NCI-H1930 (cell line): Measurements from ENCODE around the gene PROK1.
"Not testable (repeated sequence)": the region's sequence is repeated elsewhere in the genome, so short reads cannot be mapped to it uniquely, and the experiment has no call there.

Experiments used
- DNase-seq, 2 experiments: peaks; one replicate each; lab custom pipeline; 2025; lab: John Stamatoyannopoulos, UW

PROK1 gene, protein sequence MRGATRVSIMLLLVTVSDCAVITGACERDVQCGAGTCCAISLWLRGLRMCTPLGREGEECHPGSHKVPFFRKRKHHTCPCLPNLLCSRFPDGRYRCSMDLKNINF

DNA sequence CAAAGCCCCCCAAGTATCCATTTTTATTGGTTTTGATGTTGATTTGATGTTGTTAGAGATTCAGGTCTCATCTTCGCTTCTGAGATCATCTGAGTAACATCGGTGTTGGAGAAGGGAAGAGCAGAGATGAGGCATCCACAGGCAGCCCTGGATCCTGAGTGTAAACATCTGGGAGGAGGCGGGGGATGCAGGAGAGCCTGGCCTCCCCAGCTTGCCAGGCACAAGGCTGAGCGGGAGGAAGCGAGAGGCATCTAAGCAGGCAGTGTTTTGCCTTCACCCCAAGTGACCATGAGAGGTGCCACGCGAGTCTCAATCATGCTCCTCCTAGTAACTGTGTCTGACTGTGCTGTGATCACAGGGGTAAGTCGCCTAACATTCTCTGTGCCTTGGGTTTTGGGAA lies at the start of gene PROK1:
TSS of gene PROK1 (plus strand) at position 221 of the 400 bp plus-strand sequence. CDS start at position 289, 68 bp downstream.
- no peak for DNase-seq

DNA sequence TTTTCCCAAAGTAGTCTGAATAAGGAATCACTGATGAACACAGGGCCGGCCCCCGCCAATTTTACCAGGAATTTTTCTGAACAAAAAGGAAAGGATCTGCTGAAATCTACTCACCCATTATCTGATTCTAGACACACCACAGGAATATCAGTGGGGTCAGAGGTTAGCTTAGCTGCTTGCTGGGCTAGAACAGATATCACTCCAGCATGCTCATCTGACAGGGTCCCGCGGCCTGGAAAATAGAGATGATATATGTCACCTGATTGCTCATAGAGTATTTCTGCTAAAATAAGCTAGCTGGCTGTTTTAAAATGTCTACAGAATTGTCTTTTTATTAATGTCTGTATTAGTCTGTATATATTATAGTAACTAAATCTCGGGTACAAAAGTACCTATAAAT lies 47.1 kb upstream of the PROK1 start:
- DNase-seq, result no peak

DNA sequence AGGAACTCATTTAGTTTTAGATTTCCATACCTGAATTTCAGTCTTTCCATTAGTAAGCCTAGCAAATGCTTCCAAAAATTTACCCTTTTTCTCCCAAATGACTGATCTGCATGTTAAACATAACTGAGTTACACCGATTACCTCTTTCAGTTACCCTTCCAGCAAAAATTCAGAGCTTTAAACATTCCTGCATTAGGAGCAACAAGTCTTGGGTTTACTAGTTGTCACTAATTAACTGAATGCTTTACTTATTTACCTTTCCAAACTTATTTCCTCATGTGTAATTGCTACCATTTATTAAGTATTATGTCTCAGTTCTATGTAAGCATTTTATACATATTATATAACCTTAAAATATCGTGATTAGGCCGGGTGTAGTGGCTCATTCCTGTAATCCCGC lies 46.5 kb upstream of the PROK1 start:
- DNase-seq, result no peak

DNA sequence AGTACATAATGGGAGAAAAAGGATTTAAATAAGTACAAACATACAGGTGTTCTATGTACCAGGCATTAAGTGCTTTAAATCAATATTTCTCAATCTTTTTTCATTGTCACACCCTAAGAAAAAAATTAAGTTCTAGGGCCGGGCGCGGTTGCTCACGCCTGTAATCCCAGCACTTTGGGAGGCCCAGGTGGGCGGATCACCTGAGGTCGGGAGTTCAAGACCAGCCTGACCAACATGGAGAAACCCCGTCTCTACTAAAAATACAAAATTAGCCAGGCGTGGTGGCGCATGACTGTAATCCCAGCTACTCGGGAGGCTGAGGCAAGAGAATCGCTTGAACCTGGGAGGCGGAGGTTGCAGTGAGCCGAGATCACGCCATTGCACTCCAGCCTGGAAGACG lies 44.5 kb upstream of the PROK1 start:
- not testable (repeated sequence) for DNase-seq

DNA sequence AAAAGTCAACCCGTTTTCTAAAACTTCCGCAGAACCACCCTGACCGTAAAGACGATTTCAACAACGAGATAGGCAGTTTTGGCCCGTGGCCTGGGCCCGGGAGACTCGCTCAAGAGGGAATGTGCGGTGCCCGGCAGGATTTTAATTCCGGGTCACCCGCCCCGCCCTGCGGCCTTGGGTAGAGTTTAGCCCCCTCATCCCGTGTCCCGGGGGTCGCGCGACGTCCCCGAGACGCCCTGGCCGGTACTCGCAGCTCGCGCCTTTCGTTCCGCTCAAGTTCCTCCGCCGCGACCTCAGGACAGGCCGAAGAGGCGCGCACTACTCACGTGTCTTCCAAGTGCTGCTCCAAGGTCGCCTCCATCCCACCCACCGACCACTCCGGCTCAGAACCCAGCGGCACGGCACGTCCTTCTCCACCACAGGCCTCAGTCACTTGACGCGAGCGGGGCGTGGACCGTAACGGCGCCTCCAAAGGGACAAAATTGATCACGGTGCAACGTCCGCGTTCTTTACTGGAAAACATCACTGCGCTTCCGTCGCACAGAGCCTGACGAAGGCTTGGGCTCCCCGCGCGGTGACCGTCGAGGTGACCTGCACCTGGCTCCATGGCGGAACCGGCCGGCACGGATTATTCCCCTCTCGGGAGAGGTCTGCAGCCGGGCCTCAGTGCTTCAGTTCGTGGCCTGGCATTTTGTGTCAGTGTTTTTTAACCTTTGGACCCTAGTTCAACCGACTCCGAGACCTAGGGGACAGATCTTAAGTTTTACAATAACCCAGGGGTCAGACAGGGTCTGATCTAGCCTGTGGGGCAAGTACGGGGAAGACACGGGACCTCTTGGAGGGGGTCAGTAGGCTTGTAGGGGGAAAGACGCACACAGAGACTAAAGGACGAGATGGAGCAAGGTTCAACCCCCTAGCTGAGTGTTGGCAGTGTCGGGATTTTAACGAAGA lies 43.4 kb upstream of the PROK1 start, which contains the start of gene LAMTOR5:
TSS of gene LAMTOR5 (minus strand) at position 435 of the 951 bp plus-strand sequence. CDS start at position 361, 74 bp downstream.
- DNase-seq, result peak; percentile 90

DNA sequence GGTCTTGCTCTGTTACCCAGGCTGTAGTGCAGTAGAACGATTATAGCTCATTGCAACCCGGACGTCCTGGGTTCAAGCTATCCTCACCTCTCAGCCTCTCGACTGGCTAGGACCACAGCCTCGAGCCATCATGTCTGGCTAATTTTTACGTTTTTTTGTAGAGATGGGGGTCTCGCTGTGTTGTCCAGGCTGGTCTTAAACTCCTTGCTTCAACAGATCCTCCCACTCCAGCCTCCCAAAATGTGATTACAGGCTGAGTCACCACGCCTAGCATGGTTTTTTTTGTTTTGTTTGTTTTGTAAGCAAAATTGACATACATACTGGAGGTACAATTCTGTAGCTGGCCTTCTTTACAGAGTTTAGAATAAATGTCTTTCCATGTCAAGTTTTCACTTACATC lies 42.5 kb upstream of the PROK1 start:
- no peak for DNase-seq

DNA sequence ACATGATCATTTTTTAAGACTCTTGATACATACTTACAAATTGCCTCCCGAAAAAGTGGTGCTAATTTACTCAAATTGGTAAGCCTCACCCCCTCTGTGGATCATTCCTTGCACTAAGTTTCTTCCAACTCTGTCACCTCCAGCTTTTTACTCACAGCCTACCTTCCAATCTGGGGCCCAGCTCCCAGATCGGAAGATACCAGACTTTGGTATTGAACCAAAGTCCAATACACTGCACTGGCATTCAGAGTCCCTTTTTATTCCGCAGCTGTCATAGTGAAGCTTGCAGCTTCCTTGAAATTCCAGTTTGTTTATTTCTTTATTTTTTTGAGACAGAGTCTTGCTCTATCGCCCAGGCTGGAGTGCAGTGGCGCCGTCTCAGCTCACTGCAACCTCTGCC lies 41.6 kb upstream of the PROK1 start:
- no peak for DNase-seq

DNA sequence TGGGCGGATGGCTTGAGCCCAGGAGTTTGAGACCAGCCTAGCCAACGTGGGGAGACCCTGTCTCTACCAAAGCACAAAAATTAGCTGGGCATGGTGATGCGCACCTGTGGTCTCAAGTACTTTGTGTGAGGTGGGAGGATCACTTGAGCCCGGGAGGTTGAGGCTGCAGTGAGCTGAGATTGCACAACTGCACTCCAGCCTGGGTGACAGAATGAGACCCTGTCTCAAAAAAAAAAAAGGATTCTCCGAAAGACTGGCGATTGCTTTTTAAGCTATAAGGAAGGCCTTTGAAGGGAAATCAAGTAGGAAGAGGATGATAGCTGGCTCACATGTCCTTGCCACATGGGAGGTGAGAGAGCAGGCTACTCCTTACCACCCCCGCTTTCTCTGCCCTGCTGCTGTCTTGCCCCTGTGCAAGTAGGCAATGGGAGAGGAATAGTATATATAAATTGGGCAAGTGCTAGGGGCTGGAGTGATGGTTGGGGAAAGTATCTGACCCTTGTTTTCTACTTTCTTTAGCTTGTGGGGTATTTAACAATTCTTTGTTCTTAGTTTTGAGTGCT lies 39.7 kb upstream of the PROK1 start:
- no peak for DNase-seq

DNA sequence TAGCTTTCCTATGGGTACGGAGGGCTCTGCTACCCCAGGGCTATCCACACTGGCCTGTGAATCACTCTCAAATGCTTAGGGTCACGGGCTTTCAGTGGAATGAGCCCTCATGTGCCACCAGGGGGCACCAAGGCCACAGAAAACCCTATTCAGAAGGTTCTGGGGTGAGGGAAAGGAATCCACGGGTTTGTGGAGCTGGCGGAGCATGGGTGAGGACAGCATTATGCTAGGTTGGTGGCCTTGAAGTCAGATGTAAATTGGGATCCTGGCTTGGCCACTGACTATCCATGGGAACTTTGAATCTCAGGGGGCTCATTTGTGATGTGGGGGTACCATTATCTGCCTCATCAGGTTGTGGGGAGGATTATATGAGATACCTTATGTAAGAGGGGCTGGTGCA lies 38.4 kb upstream of the PROK1 start:
- peak; percentile 18 to 43 for DNase-seq

DNA sequence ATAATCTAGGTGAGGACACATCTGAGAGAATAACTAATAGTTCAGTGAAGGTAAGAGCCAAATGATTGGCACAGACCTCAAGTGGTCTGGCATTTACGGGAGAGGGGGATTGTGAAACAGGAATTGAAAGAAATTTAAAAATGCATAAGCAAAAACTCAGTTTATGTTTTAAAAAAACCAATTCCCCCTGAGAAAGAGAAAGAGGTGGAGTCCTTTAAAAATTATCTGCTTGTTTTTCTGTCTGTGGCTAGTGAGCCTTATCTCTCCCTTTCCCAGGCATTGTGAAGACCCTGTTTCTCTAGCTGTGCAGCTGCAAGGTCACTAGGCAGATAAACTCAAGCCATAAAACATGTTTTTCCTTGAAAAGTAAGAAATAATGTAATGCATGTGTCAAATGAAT lies 37.9 kb upstream of the PROK1 start:
- not testable (repeated sequence) for DNase-seq

DNA sequence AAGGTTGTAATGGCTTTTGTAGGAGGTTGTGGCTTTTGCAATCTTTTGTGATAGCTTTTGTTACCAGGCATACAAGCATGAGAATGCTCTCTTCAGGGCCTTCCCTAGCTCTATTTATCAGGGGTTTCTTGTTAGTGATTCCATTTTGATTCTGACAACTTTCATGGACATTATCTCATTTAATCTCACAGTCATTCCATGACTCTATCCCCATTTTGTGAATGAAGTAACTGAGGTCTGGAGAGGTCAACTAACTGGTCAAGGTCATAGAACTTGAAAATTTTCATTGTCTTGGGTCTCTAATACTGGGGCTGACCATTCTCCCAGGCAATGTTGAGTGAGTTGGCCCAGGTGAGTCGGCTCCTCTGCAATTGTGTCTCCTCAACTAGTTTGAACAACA lies 32.2 kb upstream of the PROK1 start:
- no peak for DNase-seq

DNA sequence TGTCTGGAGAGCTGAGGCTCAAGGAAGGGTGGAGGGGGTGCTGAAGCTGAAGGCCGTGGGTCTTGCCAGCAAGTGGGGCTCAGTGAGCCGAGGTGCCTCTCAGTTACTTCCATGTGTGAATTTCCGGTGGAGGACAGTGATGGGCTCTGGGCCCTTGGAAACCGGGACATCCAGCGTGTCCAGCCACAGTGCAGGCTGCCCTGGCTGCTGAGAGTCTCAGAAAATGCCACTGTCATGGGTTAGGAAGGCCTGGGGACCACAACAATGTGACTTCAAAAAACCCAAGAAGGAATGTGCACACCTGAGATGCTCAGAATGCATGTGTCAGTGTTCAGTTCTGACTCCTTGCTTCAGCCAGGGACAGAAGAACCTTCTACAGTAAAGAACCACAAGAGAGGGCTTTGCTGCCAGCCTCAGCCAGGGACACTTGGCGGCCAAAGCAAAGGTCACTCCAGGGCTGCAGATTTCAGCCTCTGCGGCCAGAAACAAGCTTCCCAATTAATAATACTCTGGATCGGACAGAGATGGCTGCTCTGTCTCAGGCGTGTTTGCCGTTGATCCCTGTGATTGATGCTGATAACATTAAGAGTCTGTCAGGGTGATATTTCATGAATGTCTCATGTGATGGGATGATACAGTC lies 30.8 kb upstream of the PROK1 start:
- DNase-seq, result no peak

DNA sequence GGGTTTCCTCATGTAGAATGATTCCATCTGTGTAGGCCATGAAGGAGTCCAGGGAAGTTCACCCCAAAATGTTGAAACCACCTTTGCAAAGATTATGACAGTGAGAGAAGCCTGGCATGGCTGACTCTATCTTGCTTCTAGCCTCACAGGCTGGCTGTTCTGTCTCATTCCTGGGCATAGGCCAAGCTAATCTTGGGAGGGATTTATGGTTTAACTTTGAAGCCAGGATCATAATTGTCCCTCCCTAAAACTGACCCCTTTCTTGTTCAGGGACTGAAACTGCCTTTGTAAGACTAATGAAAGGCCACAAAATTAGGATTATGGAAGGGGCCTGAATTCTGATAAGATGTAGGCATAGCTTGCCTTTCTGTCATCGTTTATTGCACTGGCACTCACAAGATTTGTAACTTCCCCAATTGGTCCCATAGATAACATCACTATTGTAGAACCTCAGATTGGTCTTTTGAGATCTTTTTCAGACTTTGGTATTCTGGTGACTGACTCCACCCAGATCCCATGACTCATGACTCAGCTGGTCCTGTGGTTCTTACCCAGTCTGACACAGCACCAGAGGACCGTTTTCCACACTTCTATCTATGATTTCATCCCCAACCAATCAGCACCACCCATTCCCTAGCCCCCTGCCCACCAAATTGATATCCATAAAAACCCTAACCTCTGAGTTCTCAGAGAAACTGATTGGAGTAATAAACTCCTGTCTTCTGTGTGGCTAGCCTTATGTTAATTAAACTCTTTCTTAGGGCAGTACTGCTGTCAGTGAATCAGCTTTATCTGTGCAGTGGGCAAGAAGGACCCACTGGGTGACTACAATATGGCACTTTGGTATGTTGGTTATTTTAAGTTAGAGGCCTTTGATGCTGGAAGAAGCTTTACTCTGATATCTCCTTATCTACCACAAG lies 29.8 kb upstream of the PROK1 start:
- no peak for DNase-seq

DNA sequence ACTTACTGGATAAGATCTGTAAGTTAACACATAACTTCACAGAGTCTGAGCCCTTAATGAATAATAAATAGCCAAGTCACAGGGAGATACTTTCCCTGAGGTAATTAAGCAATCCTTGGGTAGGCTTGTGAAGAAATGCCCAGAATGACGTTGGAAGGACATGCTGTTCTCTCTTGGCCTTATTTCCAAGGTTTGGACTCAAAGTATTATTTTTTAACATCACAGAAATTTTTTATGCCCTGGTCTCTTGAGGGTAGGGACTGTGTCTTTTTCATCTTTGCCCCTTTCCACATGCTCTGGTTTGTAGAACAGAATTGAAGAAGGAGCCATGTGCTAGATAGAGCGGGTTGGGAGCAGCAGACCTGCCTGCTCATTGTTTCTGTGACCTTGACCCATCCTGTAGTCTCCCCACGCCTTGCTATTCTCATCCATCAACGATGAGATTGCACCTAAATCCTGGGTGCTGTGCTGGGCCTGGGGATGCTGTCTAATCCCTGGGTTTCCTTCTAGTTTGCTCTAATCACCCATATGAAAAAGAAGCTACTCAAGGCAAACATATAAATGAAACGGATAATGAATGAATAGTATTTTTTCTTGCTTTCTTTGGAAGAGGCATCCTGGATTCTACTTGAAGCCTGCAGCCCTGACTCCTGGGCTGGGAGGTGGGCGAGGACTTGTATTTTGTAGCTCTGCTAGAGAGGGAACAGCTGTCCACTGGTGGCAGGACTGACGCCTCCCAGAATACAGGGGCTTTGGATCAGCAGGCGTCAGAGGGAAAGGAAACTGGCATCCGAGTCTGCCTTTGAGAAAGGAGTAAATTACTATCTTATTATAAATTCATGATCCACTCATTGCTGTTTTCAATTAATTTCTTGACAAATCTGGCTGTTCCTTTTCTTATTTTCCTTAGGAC lies 26.0 kb upstream of the PROK1 start:
- DNase-seq, result no peak

DNA sequence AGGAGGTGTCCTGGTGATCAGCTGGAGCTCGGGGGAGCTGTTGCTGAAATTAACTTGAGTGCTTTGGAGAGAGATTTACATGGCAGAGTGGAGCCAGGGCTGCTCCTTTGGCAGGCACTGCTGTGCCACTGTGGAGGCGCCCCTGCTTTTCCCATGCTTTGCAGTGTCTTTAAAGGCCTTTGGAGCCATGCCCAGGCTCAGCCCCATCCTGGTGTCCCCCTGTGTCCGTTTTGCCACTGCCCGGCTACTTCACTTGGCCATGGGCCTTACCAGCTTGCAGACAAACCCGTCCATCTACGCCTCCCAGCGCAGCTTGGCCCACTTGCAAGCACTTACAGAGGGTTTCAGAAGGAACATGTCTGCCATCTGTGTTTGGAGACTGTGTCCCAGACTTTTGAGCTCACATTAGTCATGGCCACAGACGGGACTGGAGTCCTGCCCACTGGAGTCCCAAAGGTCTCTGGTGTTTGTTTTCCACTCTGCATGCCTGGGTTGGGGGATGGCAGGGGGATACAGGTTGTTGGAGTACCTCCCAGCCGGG lies 25.3 kb upstream of the PROK1 start:
- DNase-seq, result no peak

DNA sequence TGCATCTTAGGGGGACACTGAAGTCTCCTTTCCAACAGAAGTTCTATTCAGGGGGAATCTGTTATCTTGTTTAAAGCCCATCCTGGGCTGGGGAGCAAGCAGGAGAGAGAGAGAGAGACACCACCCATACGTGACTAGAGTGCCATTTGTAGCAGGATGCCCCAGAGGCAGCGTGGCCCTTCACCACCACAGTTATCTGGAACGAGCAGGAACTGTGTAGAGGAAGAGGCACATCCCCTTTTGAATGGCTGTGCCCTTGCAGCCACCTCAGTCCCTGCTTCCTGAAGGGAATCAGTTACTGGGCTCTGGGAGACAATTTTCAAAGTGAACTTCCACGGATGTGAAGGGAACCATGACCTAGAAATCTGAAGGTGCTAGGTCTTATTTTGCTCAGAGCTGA lies 24.1 kb upstream of the PROK1 start:
- no peak for DNase-seq

DNA sequence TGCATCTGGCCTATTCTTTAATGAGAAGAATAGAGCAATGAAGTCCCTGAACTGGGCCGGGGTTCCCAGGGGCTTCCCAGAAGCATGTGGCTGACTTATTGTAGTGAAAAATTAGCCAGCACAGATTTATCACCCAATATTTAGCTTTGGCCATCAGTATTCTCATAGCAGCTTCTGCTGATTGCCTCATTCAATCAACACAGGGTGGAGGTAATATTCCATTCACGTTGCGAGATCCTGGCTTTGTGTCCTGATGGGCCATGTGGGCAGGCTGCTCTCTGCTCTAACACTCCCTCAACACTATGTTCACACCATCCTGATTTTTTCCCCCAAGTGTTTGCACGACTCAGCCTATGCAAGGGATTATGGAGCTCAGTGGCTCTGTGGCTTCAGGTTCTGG lies 22.0 kb upstream of the PROK1 start:
- no peak for DNase-seq

DNA sequence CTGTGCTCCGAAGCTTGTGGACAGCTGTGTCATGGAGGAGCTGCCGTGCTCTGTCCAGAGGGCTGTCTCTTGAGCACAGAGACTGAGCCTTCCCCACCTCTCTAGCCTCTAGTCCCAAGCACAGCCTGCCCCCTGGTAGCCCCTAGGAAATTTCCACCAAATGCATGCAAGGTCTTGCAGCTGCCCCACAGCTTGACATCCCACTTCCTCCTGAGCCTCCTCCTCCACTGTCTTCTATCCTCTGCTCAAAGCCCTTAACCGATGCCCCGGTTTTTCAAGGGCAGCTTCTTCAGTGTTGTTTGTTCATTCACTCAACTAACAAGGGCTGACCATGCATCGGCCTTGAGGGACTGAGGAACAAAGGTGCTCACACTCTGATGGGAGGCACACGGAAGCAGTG lies 20.6 kb upstream of the PROK1 start:
- no peak for DNase-seq

DNA sequence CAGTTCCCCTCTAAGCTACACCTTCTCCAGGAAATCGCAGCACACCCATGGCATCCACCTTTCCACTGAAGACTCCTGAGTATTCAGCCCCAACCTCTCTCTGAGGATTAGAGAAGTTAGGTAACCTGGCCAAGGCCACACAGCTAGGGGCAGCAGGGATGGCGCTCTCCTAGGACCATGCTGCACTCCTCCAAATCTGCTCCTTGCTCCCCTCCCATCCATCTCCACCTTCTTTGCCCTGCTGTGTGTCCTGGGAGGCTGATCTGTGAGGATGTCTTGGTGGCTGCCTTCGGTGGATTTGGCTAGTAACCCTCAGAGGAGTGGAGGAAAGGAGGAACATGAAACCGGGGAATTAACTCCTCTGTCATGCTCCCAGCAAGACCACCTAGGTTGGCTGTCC lies 20.0 kb upstream of the PROK1 start:
- DNase-seq, result no peak

DNA sequence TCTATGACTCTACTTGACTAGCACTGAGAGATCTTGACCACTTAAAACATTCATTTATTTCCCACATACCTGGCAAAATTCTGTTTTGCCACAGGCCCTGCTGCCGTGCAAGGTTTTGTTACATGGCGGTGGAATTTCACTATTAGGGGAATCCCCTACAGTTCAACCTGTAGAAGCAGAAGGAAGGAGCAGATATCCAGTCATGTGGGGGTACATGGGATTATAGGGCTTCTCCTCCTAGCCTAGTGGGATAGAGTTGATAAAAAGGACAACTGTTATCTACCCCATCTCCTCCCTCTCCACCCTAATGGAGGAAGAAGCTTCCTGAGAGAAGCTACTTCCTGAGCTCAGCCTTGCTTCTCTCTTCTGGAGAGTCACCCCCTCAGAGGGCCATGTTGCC lies 17.7 kb upstream of the PROK1 start:
- DNase-seq, result no peak
